ENCODE data around the gene SCAPER. TPM values are rescaled to one million over a fixed set of nuclear protein-coding genes. Genes with fewer than 3 reads are reported as not detected.

SCAPER gene
- total and polyA plus RNA-seq, 10 of the 15 experiments (the other 5 are each of a cell fraction or from before 2014, with no cell fraction given): 1.0 to 7.7 (median 3.9) TPM

DNA sequence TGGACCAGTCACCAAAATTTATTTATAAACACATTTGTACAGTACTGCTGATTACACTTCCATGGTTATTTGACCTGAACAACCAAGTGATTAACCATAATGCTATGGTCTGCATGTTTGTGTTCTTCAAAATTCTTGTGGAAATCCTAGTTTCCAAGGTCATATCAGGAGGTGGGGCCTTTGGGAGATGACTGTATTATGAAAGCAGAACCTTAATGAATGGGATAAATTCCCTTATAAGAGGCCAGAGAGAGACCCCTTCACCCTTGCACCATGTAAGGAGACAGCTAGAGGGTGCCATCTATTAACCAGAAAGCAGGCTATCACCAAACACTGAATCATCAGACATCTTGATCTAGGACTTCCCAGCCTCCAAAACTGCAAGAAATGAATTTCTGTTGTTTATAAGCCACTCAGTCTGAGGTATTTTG, 1.9 kb downstream of the SCAPER start (continued):
- TF ChIP-seq, protein P1, sequence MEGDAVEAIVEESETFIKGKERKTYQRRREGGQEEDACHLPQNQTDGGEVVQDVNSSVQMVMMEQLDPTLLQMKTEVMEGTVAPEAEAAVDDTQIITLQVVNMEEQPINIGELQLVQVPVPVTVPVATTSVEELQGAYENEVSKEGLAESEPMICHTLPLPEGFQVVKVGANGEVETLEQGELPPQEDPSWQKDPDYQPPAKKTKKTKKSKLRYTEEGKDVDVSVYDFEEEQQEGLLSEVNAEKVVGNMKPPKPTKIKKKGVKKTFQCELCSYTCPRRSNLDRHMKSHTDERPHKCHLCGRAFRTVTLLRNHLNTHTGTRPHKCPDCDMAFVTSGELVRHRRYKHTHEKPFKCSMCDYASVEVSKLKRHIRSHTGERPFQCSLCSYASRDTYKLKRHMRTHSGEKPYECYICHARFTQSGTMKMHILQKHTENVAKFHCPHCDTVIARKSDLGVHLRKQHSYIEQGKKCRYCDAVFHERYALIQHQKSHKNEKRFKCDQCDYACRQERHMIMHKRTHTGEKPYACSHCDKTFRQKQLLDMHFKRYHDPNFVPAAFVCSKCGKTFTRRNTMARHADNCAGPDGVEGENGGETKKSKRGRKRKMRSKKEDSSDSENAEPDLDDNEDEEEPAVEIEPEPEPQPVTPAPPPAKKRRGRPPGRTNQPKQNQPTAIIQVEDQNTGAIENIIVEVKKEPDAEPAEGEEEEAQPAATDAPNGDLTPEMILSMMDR (IDR thresholded peaks at IDR 0.05 in 2 of 3, conservative IDR thresholded peaks at IDR 0.05 in 1 of 3; ENCODE audit: control insufficient read depth in 2 of 3, extremely low read depth in 1 of 3, insufficient read depth in 1 of 3, low read depth in 3 of 3, low read length in 3 of 3): peak; percentile 44 to 60 (median 54)
- TF ChIP-seq CUX1 (IDR thresholded peaks at IDR 0.05; ENCODE audit: insufficient replicate concordance, low read depth, low read length) (no peak), NRF1 (conservative IDR thresholded peaks at IDR 0.05; ENCODE audit: low read depth, low read length) (no peak), RAD21 (IDR thresholded peaks at IDR 0.05; ENCODE audit: insufficient read depth, low read depth, low read length) (peak; percentile 72), SMC3 (IDR thresholded peaks at IDR 0.05; ENCODE audit: borderline replicate concordance, low read length) (peak; percentile 41; the same call in 1 of the 2 replicates), KLF5 (IDR thresholded peaks at IDR 0.05; ENCODE audit: partially characterized antibody) (no peak), SREBF1 (IDR thresholded peaks at IDR 0.05; ENCODE audit: low read length) (no peak), YBX1 (IDR thresholded peaks at IDR 0.05) (no peak)
- TF ChIP-seq, protein P2, sequence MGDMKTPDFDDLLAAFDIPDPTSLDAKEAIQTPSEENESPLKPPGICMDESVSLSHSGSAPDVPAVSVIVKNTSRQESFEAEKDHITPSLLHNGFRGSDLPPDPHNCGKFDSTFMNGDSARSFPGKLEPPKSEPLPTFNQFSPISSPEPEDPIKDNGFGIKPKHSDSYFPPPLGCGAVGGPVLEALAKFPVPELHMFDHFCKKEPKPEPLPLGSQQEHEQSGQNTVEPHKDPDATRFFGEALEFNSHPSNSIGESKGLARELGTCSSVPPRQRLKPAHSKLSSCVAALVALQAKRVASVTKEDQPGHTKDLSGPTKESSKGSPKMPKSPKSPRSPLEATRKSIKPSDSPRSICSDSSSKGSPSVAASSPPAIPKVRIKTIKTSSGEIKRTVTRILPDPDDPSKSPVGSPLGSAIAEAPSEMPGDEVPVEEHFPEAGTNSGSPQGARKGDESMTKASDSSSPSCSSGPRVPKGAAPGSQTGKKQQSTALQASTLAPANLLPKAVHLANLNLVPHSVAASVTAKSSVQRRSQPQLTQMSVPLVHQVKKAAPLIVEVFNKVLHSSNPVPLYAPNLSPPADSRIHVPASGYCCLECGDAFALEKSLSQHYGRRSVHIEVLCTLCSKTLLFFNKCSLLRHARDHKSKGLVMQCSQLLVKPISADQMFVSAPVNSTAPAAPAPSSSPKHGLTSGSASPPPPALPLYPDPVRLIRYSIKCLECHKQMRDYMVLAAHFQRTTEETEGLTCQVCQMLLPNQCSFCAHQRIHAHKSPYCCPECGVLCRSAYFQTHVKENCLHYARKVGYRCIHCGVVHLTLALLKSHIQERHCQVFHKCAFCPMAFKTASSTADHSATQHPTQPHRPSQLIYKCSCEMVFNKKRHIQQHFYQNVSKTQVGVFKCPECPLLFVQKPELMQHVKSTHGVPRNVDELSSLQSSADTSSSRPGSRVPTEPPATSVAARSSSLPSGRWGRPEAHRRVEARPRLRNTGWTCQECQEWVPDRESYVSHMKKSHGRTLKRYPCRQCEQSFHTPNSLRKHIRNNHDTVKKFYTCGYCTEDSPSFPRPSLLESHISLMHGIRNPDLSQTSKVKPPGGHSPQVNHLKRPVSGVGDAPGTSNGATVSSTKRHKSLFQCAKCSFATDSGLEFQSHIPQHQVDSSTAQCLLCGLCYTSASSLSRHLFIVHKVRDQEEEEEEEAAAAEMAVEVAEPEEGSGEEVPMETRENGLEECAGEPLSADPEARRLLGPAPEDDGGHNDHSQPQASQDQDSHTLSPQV (IDR thresholded peaks at IDR 0.05): no peak

Data from GM12878 (cell line).